GDM1 (cell line): ENCODE measurements around the gene PLA2G4A.
"Not testable (repeated sequence)": the region's sequence is repeated elsewhere in the genome, so short reads cannot be mapped to it uniquely, and the experiment has no call there.

Experiments used
- DNase-seq: peaks from one replicate; lab custom pipeline; 2025; lab: John Stamatoyannopoulos, UW

The PLA2G4A gene

GRCh38 chr1:186922814-186923213 lies 94.1 kb downstream of the PLA2G4A start:
- DNase-seq: not testable (repeated sequence)

GRCh38 chr1:186923486-186923885 lies 94.7 kb downstream of the PLA2G4A start:
- no peak for DNase-seq

DNA sequence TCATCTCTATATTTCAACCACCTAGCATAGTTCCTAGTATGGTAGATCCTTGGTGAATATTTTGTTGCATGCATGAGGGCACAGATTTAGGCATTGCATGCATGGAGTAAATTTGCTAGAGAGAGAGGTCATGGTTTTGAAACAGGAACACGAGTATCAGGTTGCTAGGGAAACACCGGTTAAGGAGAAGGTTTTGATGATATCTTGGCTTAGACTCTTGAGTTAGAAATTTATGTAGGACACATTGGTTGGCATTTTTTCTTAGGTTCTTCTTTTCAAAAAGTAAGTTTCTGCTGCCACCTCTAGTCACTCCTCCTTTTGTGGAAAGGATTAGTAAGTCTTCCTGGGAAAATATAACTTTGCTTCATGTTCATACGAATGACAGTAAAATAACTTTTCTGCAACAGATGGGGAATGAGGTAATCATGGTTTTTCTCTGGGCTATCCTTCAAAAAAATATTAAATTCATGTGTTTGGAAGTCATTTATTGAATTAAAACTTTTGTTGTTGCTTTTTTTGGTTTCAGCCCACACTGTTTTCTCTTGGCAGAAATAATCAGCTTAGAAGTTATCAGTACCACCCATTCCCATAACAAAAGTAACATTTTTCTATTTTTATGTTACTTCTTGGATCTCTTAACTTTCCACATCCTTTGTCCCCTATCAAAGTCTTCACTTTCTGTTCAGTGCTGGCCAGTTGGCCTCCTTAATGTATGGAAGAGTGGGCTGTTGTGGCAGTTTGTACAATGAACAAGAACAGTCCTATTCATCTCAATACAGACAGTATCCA lies 97.3 kb downstream of the PLA2G4A start:
- DNase-seq: peak; percentile 10

- no peak for DNase-seq
These were observed 99.1 kb downstream of the PLA2G4A start for GRCh38 chr1:186927884-186928283.

DNA sequence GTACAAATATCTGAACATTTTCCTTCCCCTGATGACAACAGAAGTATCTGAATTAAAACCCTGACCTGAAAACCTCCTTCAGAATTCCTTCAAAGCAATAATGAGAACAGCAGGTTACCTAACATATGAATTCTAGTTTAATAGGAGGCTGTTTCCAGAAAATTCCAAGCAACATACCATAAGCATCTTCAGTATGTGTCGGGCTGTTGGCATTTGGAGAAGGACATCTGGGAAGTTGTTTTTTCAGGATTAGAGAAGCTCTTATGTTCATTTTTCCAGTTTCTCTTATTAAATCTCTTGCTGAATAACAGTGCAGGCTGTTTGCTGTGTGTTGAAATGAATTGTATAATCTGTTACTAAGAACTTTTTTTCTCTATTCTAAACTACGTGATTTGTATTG lies 101.5 kb downstream of the PLA2G4A start:
- no peak for DNase-seq

- DNase-seq: no peak
These were observed 108.4 kb downstream of the PLA2G4A start for GRCh38 chr1:186937016-186937670.

GRCh38 chr1:186943891-186944686 lies 115.3 kb downstream of the PLA2G4A start:
- no peak for DNase-seq

DNA sequence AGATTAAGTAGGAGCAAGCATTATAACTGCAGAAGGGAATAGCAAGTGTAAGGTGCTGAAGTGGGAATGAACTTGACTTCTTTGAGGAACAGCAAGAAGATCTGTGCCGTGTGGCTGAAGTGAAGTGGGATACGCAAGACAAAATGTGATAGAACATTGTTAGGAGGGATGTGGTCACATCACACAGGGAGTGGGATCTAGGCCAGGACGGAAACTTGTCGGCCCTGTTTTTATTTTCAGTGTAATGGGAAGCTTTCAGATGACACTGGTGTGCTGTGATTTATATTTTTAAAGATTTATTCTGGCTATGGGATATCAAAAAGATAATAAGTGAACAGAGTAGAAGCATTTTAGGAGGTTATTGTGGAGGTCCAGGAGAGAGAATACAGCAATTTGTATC lies 116.4 kb downstream of the PLA2G4A start:
- DNase-seq: no peak

- DNase-seq: peak; percentile 73
These were observed 119.8 kb downstream of the PLA2G4A start for GRCh38 chr1:186948535-186948934.

GRCh38 chr1:186949173-186949572 lies 120.4 kb downstream of the PLA2G4A start:
- DNase-seq: no peak

GRCh38 chr1:186950547-186950946 lies 121.8 kb downstream of the PLA2G4A start:
- DNase-seq: no peak

- no peak for DNase-seq
These were observed 125.1 kb downstream of the PLA2G4A start for GRCh38 chr1:186953876-186954275.

DNA sequence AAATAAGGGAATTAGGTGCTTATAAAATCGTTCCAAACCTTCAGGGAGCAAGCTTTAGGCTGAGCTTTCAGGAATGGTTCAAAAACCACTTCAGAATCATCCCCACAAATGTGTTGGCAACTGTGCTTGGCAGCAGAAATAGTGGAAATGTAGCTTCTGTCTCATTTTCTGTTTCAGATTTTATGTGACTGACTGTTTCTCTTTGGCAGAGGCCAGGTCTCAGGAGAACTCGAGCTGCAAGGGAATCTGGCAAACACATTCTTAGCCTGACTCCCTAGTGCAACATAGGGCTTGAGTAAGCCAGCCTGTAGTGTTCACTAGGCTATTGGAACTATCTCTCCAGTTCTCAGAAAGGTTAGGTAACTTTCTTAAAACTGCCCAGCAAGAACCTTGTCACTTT lies 128.6 kb downstream of the PLA2G4A start:
- DNase-seq: no peak

DNA sequence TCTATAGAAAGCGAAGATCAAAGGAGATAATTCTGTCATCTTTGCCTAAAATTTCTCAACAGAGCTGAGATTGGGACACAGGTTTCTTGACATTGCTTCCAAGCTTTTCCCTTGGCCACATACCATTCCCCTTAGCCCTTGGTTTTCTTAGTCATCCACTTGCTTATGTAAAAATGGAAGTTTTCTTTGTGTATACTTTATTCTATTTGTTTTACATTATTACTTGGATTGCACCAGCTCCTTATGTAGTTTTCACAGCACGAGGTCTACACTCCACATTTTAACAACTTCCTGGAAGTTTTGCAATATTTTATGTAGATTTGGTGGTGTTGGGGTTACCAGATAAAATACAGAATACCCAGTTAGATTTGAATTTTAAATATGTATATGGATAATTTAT lies 129.8 kb downstream of the PLA2G4A start:
- no peak for DNase-seq

GRCh38 chr1:186960861-186961260 lies 132.1 kb downstream of the PLA2G4A start:
- DNase-seq: no peak

DNA sequence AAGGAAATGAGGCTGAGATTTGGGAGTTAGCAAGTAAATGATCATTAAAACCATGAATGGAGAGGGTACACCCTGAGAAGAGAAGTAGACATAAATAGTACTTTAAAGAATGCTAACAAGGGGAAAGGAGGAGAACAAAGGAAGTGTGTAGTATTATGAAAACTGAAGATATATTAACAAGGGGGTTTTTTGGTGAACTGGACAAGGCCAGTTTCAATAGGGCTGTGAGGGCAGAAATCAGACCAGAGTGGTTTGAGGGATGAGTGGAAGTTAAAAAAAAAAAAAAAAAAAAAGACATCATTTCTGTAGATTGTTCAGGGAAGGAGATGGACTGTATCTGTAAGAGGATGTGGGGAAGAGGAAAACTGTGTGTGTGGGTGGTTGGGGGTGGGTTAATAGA lies 137.1 kb downstream of the PLA2G4A start:
- DNase-seq: no peak

DNA sequence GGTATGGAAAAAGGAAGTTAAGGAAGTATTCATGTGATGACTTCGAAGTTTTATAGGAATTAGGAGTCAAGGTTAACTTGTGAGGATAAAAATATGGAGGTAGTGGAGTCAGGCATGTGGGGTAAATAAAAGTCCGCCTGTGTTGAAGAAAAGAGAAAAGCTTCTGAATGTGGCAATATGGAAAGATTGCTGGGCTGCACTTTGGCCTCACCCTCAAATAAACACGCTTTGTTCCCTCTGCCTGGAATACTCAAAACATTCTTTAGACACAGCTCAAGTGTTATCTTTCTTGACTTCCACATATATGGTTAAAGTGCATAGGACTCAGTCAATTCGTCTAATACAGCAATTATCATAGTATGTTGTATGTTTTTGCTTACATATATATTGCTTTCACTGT lies 137.7 kb downstream of the PLA2G4A start:
- no peak for DNase-seq

GRCh38 chr1:186967656-186968394 lies 139.1 kb downstream of the PLA2G4A start:
- no peak for DNase-seq

GRCh38 chr1:186974774-186975181 lies 146.0 kb downstream of the PLA2G4A start:
- DNase-seq: no peak

DNA sequence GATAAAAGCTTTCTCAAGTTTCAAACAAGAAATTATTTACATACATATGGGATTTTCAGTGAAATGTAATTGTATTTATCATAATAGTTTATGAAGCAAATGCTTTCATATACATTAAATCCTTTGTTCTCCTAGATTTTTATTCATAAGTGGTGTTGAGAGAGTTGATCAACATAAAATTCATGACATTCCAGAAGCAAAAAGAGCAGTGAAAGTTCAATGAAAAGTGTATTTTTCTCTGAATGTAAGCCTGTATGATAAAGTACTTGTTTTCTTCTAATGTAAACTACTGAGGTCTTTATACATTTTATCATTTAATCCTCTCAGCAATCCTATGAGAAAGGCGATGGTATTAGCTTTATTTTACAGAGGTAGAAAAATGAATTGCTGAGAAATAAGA lies 146.5 kb downstream of the PLA2G4A start:
- no peak for DNase-seq

GRCh38 chr1:186976700-186977099 lies 148.0 kb downstream of the PLA2G4A start:
- no peak for DNase-seq
